Activated T-helper 9 cell treated with anti-CD3 and anti-CD28 coated beads, Interleukin-2, amount 50 U/mL, for 16 hours (primary cell): ENCODE results near the gene GRIA3.

Experiments used
- DNase-seq: peaks from one replicate; pipeline ENCODE4 v3.0.0-alpha.2; 2020; ENCODE audit warnings: low read depth

GRIA3 gene

GRCh38 chrX:123199338-123199737, 15.3 kb downstream of the GRIA3 start:
- DNase-seq, result no peak

- no peak for DNase-seq
Measured at GRCh38 chrX:123201720-123202119, 17.6 kb downstream of the GRIA3 start.

- no peak for DNase-seq
Measured at GRCh38 chrX:123202523-123202922, 18.4 kb downstream of the GRIA3 start.

GRCh38 chrX:123203772-123204171, 19.7 kb downstream of the GRIA3 start:
- DNase-seq, result no peak

- DNase-seq, result no peak
Measured at GRCh38 chrX:123206176-123206575, 22.1 kb downstream of the GRIA3 start.

GRCh38 chrX:123210252-123210651, 26.2 kb downstream of the GRIA3 start:
- no peak for DNase-seq

- no peak for DNase-seq
Measured at GRCh38 chrX:123215397-123216089, 31.5 kb downstream of the GRIA3 start.

- DNase-seq, result no peak
Measured at GRCh38 chrX:123217077-123217476, 33.0 kb downstream of the GRIA3 start.

- DNase-seq, result no peak
Measured at GRCh38 chrX:123217728-123218127, 33.6 kb downstream of the GRIA3 start.

- DNase-seq, result no peak
Measured at GRCh38 chrX:123219916-123220315, 35.8 kb downstream of the GRIA3 start.

GRCh38 chrX:123222920-123223319, 38.8 kb downstream of the GRIA3 start:
- no peak for DNase-seq

- no peak for DNase-seq
Measured at GRCh38 chrX:123223409-123223808, 39.3 kb downstream of the GRIA3 start.

- no peak for DNase-seq
Measured at GRCh38 chrX:123223859-123224258, 39.8 kb downstream of the GRIA3 start.

- no peak for DNase-seq
Measured at GRCh38 chrX:123230798-123231197, 46.7 kb downstream of the GRIA3 start.

- no peak for DNase-seq
Measured at GRCh38 chrX:123236859-123237258, 52.8 kb downstream of the GRIA3 start.

- DNase-seq, result no peak
Measured at GRCh38 chrX:123237271-123237670, 53.2 kb downstream of the GRIA3 start.

GRCh38 chrX:123254457-123254856, 70.4 kb downstream of the GRIA3 start:
- no peak for DNase-seq

GRCh38 chrX:123256378-123256777, 72.3 kb downstream of the GRIA3 start:
- DNase-seq, result no peak

- DNase-seq, result no peak
Measured at GRCh38 chrX:123260920-123261418, 76.9 kb downstream of the GRIA3 start.

- DNase-seq, result no peak
Measured at GRCh38 chrX:123263270-123263669, 79.2 kb downstream of the GRIA3 start.

- no peak for DNase-seq
Measured at GRCh38 chrX:123263747-123264146, 79.7 kb downstream of the GRIA3 start.

GRCh38 chrX:123267220-123267619, 83.1 kb downstream of the GRIA3 start:
- DNase-seq, result no peak

- no peak for DNase-seq
Measured at GRCh38 chrX:123271902-123272301, 87.8 kb downstream of the GRIA3 start.

- no peak for DNase-seq
Measured at GRCh38 chrX:123272630-123273029, 88.6 kb downstream of the GRIA3 start.
